K562 (cell line): ENCODE data around the gene BEND6. TPM values are rescaled to one million over a fixed set of nuclear protein-coding genes. Genes with fewer than 3 reads are reported as not detected.

Source experiments
- ATAC-seq: fragments of 200-7000 bp; cut with Tn5 transposase; 3 replicates; pipeline ENCODE4 v1.9.1; 2020; ENCODE audit warnings: moderate library complexity
- BruUV-seq: library from RNA; stranded (reverse); fragments of 400-500 nt; replicated peaks from 2 replicates; lab custom pipeline; 2021; lab: Mats Ljungman, UMichigan
- CTCF ChIA-PET: fragments of 300-600 bp; formaldehyde crosslinking; extraction: SDS; loops from one replicate; lab custom pipeline; 2021; ENCODE audit warnings: low intra/inter-chr PET ratio; lab: Yijun Ruan, JAX
- POLR2A ChIA-PET: fragments of 300-600, 350-650 bp; sonication (Branson Sonifier 250); formaldehyde crosslinking; extraction: SDS; loops from one replicate; lab custom pipeline; 2021; ENCODE audit warnings: antibody characterized with exemption, inconsistent platforms; lab: Yijun Ruan, JAX
- DNase-seq, 4 experiments: peaks; one replicate each; pipeline versions ENCODE4 v3.0.0 to v3.0.0-alpha.2; 2011 to 2018; ENCODE audit warnings: low spot score in 3 of 4, mixed read lengths in 3 of 4; ENCODE audit errors: extremely low read depth in 1 of 4
- FAIRE-seq: peaks from 2 replicates; lab custom pipeline; 2011; peaks lifted over from hg19 to GRCh38; lab: Jason Lieb, UNC
- H2AFZ ChIP-seq: 2 replicates; pipeline ENCODE4 v1.6.0; 2011; ENCODE audit warnings: low read depth, low read length, control low read depth, inconsistent platforms
- H3K27ac ChIP-seq: fragments of 200-600 bp; 3 replicates; pipeline ENCODE4 v1.8.0; 2011; ENCODE audit warnings: low read depth, mild to moderate bottlenecking, control low read depth, inconsistent platforms, low read length, moderate library complexity, mixed read lengths; ENCODE audit errors: extremely low read depth
- H3K27me3 ChIP-seq, 2 experiments: fragments of 300-600 bp in 1 of 2; 2 replicates in 1 of 2; 3 replicates in 1 of 2; pipeline versions ENCODE4 v1.6.0 to v1.8.0; 2011; ENCODE audit warnings: inconsistent platforms in 2 of 2, low read length in 2 of 2, mild to moderate bottlenecking in 1 of 2, mixed read lengths in 1 of 2, moderate library complexity in 1 of 2; ENCODE audit not compliant: control insufficient read depth in 2 of 2, insufficient read depth in 2 of 2
- H3K36me3 ChIP-seq: fragments of 300-600 bp; 3 replicates; pipeline ENCODE4 v1.8.0; 2011; ENCODE audit warnings: mild to moderate bottlenecking, low read length, inconsistent platforms; ENCODE audit not compliant: control insufficient read depth, insufficient read depth
- H3K4me1 ChIP-seq, 2 experiments: fragments of 200-600 bp in 1 of 2; replicated peaks in 1 of 2; 2 replicates in 1 of 2; 3 replicates in 1 of 2; pipeline versions ENCODE4 v1.5.1 to v1.8.0; 2011; ENCODE audit warnings: inconsistent platforms in 2 of 2, low read length in 2 of 2, mild to moderate bottlenecking in 1 of 2, mixed read lengths in 1 of 2, moderate library complexity in 1 of 2; ENCODE audit not compliant: control insufficient read depth in 2 of 2, insufficient read depth in 2 of 2
- H3K4me2 ChIP-seq: 2 replicates; pipeline ENCODE4 v1.6.1; 2011; ENCODE audit warnings: low read length, control low read depth, inconsistent platforms, mixed read lengths; ENCODE audit not compliant: insufficient read depth
- H3K4me3 ChIP-seq: fragments of 200-600 bp; sonication (generic), shearing (Covaris generic); 2 replicates; pipeline ENCODE4 v1.5.1; 2016; ENCODE audit warnings: control low read depth, inconsistent platforms
- H3K79me2 ChIP-seq: fragments of 200-600 bp; 3 replicates; pipeline ENCODE4 v1.8.0; 2011; ENCODE audit warnings: low read length, inconsistent platforms; ENCODE audit not compliant: control insufficient read depth, insufficient read depth
- H3K9ac ChIP-seq, 2 experiments: 2 replicates each; pipeline versions ENCODE4 v1.6.0 to v1.6.1; 2011; ENCODE audit warnings: low read depth in 2 of 2, low read length in 2 of 2, control low read depth in 1 of 2, inconsistent platforms in 1 of 2, mild to moderate bottlenecking in 1 of 2, mixed read lengths in 1 of 2; ENCODE audit not compliant: insufficient read depth in 1 of 2
- H3K9me1 ChIP-seq: one replicate; pipeline ENCODE4 v1.6.0; 2011; ENCODE audit warnings: inconsistent platforms, mild to moderate bottlenecking, low read length, moderate library complexity; ENCODE audit not compliant: control insufficient read depth, insufficient read depth
- H3K9me3 ChIP-seq: replicated peaks from 2 replicates; pipeline ENCODE4 v1.5.1; 2011; ENCODE audit warnings: low read depth, low read length, inconsistent platforms; ENCODE audit not compliant: control insufficient read depth, insufficient read depth
- H4K20me1 ChIP-seq: replicated peaks from 2 replicates; pipeline ENCODE4 v1.6.1; 2011; ENCODE audit warnings: low read length, inconsistent platforms, mixed read lengths; ENCODE audit not compliant: control insufficient read depth, insufficient read depth
- WGBS: fragments of 100-300 bp; shearing (Covaris generic); methylation state at CpG from one replicate; pipeline ENCODE4 v1.1.6; 2016; ENCODE audit warnings: low coverage, mixed read lengths; ENCODE audit not compliant: insufficient coverage; ENCODE audit errors: missing lambda C conversion rate; 5-methylcytosine and 5-hydroxymethylcytosine counted together
- in situ Hi-C: fragments of 300-500 bp; cut with MboI; formaldehyde crosslinking; loops from 4 replicates; pipeline ENCODE4 v1.15.0; 2018; ENCODE audit warnings: inconsistent platforms, mixed read lengths
- intact Hi-C: fragments of 100-400 bp; cut with micrococcal nuclease; formaldehyde crosslinking; loops from 2 replicates; pipeline ENCODE4 v1.14.2; 2022
- polyA plus RNA-seq, 8 experiments: library from polyadenylated mRNA; depleted of rRNA in 4 of 8; stranded (reverse) in 5 of 8; unstranded in 3 of 8; fragments of >200 nt; fragmentation: Nextera tagmentation in 2 of 8; fragmentation: Illumina TruSeq in 1 of 8; extraction: Ambion mirVana in 2 of 8; extraction: Trizol in 1 of 8; gene quantifications; 2 replicates each; pipeline versions ENCODE4 v1.2.1 to v1.2.3, GENCODE V29; 2011 to 2014; ENCODE audit warnings: inconsistent platforms in 1 of 8, missing spikeins in 1 of 8
- total RNA-seq, 7 experiments: library from RNA; depleted of rRNA in 6 of 7; stranded (reverse); fragments of >200 nt in 6 of 7; fragmentation: Illumina TruSeq in 2 of 7; extraction: Trizol in 2 of 7; gene quantifications; 2 replicates each; pipeline versions ENCODE4 v1.2.1 to v1.2.3, GENCODE V29; 2011 to 2021; ENCODE audit warnings: low replicate concordance in 1 of 7
- TF ChIP-seq, protein P1 (sequence below): fragments of 450-650 bp; IDR thresholded peaks from 2 replicates; pipeline ENCODE4 v1.6.1; 2016; ENCODE audit warnings: missing biosample characterization, missing genetic modification characterization
- TF ChIP-seq, protein P2 (sequence below), 3 experiments: IDR thresholded peaks in 2 of 3; conservative IDR thresholded peaks in 1 of 3; 2 replicates each; pipeline ENCODE4 v1.5.1; 2011 to 2012; ENCODE audit warnings: low read length in 3 of 3, mild to moderate bottlenecking in 3 of 3, control low read depth in 2 of 3, improper control_type of control experiment in 1 of 3, inconsistent platforms in 1 of 3, low read depth in 1 of 3, mixed read lengths in 1 of 3, moderate library complexity in 1 of 3; ENCODE audit not compliant: insufficient read depth in 2 of 3

The BEND6 gene
- total and polyA plus RNA-seq, 9 of the 15 experiments (the other 6 are each of a cell fraction or from before 2014, with no cell fraction given) = 0.37 to 4.0 (median 1.1) TPM

DNA sequence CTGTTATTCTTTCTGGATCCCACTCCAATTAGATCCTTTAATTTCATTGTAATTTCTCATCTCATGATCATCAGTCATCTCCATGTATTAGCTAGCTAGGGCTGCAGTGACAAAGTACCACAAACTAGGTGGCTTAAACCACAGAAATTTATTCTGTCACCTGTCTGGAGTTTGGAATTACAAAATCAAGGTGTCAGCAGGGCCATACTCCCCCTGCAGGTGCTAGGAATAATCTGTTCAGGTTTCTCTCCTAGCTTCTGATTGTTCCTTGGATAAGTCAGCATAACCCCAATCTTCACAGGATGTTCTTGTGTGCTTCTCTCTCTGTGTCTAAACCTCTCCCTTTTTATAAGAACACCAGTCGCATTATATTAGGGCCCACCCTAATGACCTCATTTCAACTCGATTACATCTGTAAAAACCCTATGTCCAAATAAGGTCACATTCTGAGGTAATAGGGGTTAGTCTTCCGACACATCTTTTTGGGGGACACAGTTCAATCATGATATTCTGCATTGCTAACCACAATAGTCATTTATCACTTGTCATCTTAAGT lies 40.5 kb downstream of the BEND6 start:
- ATAC-seq (peak; percentile 73), FAIRE-seq (peak; percentile 72), DNase-seq (no peak)
- in situ Hi-C loops = no loop called here
- Histone ChIP-seq H3K27ac (no peak overlapping the region), H3K9me1 (no peaks in the 10 kb centered on the region), H3K4me2 (no peak overlapping the region), H3K9me3 (no peaks in the 10 kb centered on the region), H3K27me3 (peaks cover 0 to 4% of the 10 kb centered on the region in 2 experiments; a peak in 1 of 5 replicates), H3K4me3 (no peak overlapping the region), H3K9ac (no peak overlapping the region), H4K20me1 (no peaks in the 10 kb centered on the region), H2AFZ (no peak overlapping the region), H3K36me3 (no peaks in the 10 kb centered on the region), H3K79me2 (no peaks in the 10 kb centered on the region), H3K4me1 (no peaks in the 10 kb centered on the region)
- CTCF ChIA-PET = no interaction called here
- no TSS peak for BruUV-seq
- TF ChIP-seq, protein P1, sequence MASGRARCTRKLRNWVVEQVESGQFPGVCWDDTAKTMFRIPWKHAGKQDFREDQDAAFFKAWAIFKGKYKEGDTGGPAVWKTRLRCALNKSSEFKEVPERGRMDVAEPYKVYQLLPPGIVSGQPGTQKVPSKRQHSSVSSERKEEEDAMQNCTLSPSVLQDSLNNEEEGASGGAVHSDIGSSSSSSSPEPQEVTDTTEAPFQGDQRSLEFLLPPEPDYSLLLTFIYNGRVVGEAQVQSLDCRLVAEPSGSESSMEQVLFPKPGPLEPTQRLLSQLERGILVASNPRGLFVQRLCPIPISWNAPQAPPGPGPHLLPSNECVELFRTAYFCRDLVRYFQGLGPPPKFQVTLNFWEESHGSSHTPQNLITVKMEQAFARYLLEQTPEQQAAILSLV (tag) = no peak
- TF ChIP-seq, protein P2, sequence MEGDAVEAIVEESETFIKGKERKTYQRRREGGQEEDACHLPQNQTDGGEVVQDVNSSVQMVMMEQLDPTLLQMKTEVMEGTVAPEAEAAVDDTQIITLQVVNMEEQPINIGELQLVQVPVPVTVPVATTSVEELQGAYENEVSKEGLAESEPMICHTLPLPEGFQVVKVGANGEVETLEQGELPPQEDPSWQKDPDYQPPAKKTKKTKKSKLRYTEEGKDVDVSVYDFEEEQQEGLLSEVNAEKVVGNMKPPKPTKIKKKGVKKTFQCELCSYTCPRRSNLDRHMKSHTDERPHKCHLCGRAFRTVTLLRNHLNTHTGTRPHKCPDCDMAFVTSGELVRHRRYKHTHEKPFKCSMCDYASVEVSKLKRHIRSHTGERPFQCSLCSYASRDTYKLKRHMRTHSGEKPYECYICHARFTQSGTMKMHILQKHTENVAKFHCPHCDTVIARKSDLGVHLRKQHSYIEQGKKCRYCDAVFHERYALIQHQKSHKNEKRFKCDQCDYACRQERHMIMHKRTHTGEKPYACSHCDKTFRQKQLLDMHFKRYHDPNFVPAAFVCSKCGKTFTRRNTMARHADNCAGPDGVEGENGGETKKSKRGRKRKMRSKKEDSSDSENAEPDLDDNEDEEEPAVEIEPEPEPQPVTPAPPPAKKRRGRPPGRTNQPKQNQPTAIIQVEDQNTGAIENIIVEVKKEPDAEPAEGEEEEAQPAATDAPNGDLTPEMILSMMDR (IDR thresholded peaks at IDR 0.05 in 2 of 3, conservative IDR thresholded peaks at IDR 0.05 in 1 of 3; ENCODE audit: insufficient read depth in 2 of 3, low read depth in 1 of 3, low read length in 3 of 3) = peak; percentile 16 to 28 (median 18); a peak in 3 of 6 replicates
- whole genome bisulfite sequencing = 0% methylated on average over 3 of the region's 3 CpGs
- POLR2A ChIA-PET = interaction anchor here (0.6 kb wide), 1 partner anchor 71 kb away, joined by 3 read pairs; no protein-coding TSS in a partner anchor
- intact Hi-C loops = no loop called here
